HEK293T (cell line): ENCODE data around the gene FLG2.

ENCODE experiments used
- BHLHE40 ChIP-seq: fragments of 450-650 bp; IDR thresholded peaks from 2 replicates; pipeline ENCODE4 v1.6.1; 2016; ENCODE audit warnings: mild to moderate bottlenecking, moderate library complexity, borderline replicate concordance
- CTBP1 ChIP-seq: fragments of 450-650 bp; IDR thresholded peaks from 2 replicates; pipeline ENCODE4 v1.6.1; 2016; ENCODE audit warnings: borderline replicate concordance
- ELF4 ChIP-seq: fragments of 450-650 bp; IDR thresholded peaks from 2 replicates; pipeline ENCODE4 v1.6.1; 2017; ENCODE audit warnings: antibody characterized with exemption
- FOXM1 ChIP-seq: fragments of 450-650 bp; IDR thresholded peaks from 2 replicates; pipeline ENCODE4 v1.6.1; 2017; ENCODE audit warnings: mild to moderate bottlenecking, borderline replicate concordance
- HDGF ChIP-seq: fragments of 450-650 bp; IDR thresholded peaks from 2 replicates; pipeline ENCODE4 v1.6.1; 2017; ENCODE audit warnings: antibody characterized with exemption, borderline replicate concordance
- NFRKB ChIP-seq: fragments of 450-650 bp; IDR thresholded peaks from 2 replicates; pipeline ENCODE4 v1.6.1; 2016; ENCODE audit warnings: mild to moderate bottlenecking, moderate library complexity
- SP1 ChIP-seq: fragments of 450-650 bp; IDR thresholded peaks from 2 replicates; pipeline ENCODE4 v1.6.1; 2017
- SUZ12 ChIP-seq: fragments of 450-650 bp; IDR thresholded peaks from 2 replicates; pipeline ENCODE4 v1.6.1; 2016; ENCODE audit warnings: mild to moderate bottlenecking
- TARDBP ChIP-seq: fragments of 450-650 bp; IDR thresholded peaks from 2 replicates; pipeline ENCODE4 v1.6.1; 2016

GRCh38 chr1:152313319-152313801 is 46.4 kb downstream of the FLG2 start:
- TF ChIP-seq HDGF = no peak
- TF ChIP-seq SUZ12 = no peak
- no peak for TF ChIP-seq NFRKB
- no peak for TF ChIP-seq SP1
- no peak for TF ChIP-seq FOXM1
- no peak for TF ChIP-seq TARDBP
- TF ChIP-seq CTBP1 = no peak
- no peak for TF ChIP-seq BHLHE40
- TF ChIP-seq ELF4 = no peak
